Fibroblast of skin of right quadriceps (primary cell): ENCODE data around the gene LRSAM1.

ENCODE experiments used
- DNase-seq: peaks from one replicate; pipeline ENCODE4 v3.0.0-alpha.2; 2013

LRSAM1 gene

GRCh38 chr9:127500862-127501261 lies 49.6 kb downstream of the LRSAM1 start:
- no peak for DNase-seq

GRCh38 chr9:127501821-127502343 lies 50.6 kb downstream of the LRSAM1 start:
- DNase-seq = no peak

- no peak for DNase-seq
These were observed 51.5 kb downstream of the LRSAM1 start for GRCh38 chr9:127502706-127503378.

- no peak for DNase-seq
These were observed 52.1 kb downstream of the LRSAM1 start for GRCh38 chr9:127503379-127503921.

- peak; percentile 77 for DNase-seq
These were observed 52.9 kb downstream of the LRSAM1 start for GRCh38 chr9:127503947-127504886.

GRCh38 chr9:127504887-127505251 lies 53.6 kb downstream of the LRSAM1 start:
- DNase-seq = no peak

- peak; percentile 43 for DNase-seq
These were observed 54.2 kb downstream of the LRSAM1 start for GRCh38 chr9:127505396-127506116.

- DNase-seq = no peak
These were observed 55.0 kb downstream of the LRSAM1 start for GRCh38 chr9:127506117-127506813.

- DNase-seq = no peak
These were observed 55.8 kb downstream of the LRSAM1 start for GRCh38 chr9:127506814-127507750.

- DNase-seq = no peak
These were observed 56.7 kb downstream of the LRSAM1 start for GRCh38 chr9:127507751-127508648.

GRCh38 chr9:127508901-127509260 lies 57.6 kb downstream of the LRSAM1 start:
- DNase-seq = no peak

GRCh38 chr9:127509261-127509954 lies 58.1 kb downstream of the LRSAM1 start:
- no peak for DNase-seq

- no peak for DNase-seq
These were observed 58.6 kb downstream of the LRSAM1 start for GRCh38 chr9:127509955-127510299.

GRCh38 chr9:127514468-127514867 lies 63.2 kb downstream of the LRSAM1 start:
- DNase-seq = no peak

GRCh38 chr9:127516835-127517607 lies 65.7 kb downstream of the LRSAM1 start:
- DNase-seq = no peak

- no peak for DNase-seq
These were observed 66.3 kb downstream of the LRSAM1 start for GRCh38 chr9:127517620-127518019.

GRCh38 chr9:127518091-127518856 lies 67.0 kb downstream of the LRSAM1 start:
- no peak for DNase-seq
